IMR-90 (cell line): ENCODE results near the gene FAT2. TPM values are rescaled to one million over a fixed set of nuclear protein-coding genes. Genes with fewer than 3 reads are reported as not detected.

Experiments
- ATAC-seq: fragments of 200-7000 bp; cut with Tn5 transposase; 2 replicates; pipeline ENCODE4 v1.9.1; 2020; ENCODE audit warnings: low read depth, mild to moderate bottlenecking, moderate library complexity
- BruUV-seq: library from RNA; stranded (reverse); fragments of 400-500 nt; replicated peaks from 2 replicates; lab custom pipeline; 2021; lab: Mats Ljungman, UMichigan
- CTCF ChIA-PET: fragments of 300-600 bp; formaldehyde crosslinking; extraction: SDS; loops from one replicate; lab custom pipeline; 2021; ENCODE audit warnings: antibody characterized with exemption; lab: Yijun Ruan, JAX
- POLR2A ChIA-PET: fragments of 300-600 bp; sonication (Branson Sonifier 250); formaldehyde crosslinking; loops from one replicate; lab custom pipeline; 2022; ENCODE audit warnings: antibody characterized with exemption; ENCODE audit not compliant: unreplicated experiment; lab: Charles Lee
- DNase-seq: peaks from one replicate; pipeline ENCODE4 v3.0.0; 2013
- H2AFZ ChIP-seq: replicated peaks from 2 replicates; pipeline ENCODE3; 2013; ENCODE audit warnings: low read length, mild to moderate bottlenecking; ENCODE audit not compliant: poor library complexity
- H2AK5ac ChIP-seq: 2 replicates; pipeline ENCODE4 v1.6.1; 2013; ENCODE audit warnings: low read depth, low read length, inconsistent platforms
- H2AK9ac ChIP-seq: replicated peaks from 2 replicates; pipeline ENCODE3; 2013; ENCODE audit warnings: mild to moderate bottlenecking, low read depth, low read length, moderate library complexity; ENCODE audit not compliant: poor library complexity
- H2BK120ac ChIP-seq: 2 replicates; pipeline ENCODE4 v1.6.1; 2013; ENCODE audit warnings: low read depth, low read length, inconsistent platforms
- H2BK15ac ChIP-seq: 3 replicates; pipeline ENCODE4 v1.6.1; 2013; ENCODE audit warnings: low read depth, low read length, inconsistent platforms
- H2BK20ac ChIP-seq: 2 replicates; pipeline ENCODE4 v1.6.1; 2013; ENCODE audit warnings: low read depth, mild to moderate bottlenecking, inconsistent platforms, low read length, moderate library complexity
- H2BK5ac ChIP-seq: 2 replicates; pipeline ENCODE4 v1.6.1; 2013; ENCODE audit warnings: mild to moderate bottlenecking, low read depth, low read length, inconsistent platforms; ENCODE audit not compliant: poor library complexity, severe bottlenecking
- H3K14ac ChIP-seq: replicated peaks from 2 replicates; pipeline ENCODE4 v1.6.1; 2013; ENCODE audit warnings: low read depth, low read length, inconsistent platforms
- H3K18ac ChIP-seq: 2 replicates; pipeline ENCODE4 v1.6.1; 2013; ENCODE audit warnings: low read depth, low read length, control low read depth
- H3K23ac ChIP-seq: 2 replicates; pipeline ENCODE4 v1.6.1; 2013; ENCODE audit warnings: low read depth, low read length, inconsistent platforms
- H3K27ac ChIP-seq: 2 replicates; pipeline ENCODE4 v1.5.1; 2013; ENCODE audit warnings: mild to moderate bottlenecking, control low read depth, low read length; ENCODE audit not compliant: insufficient read depth
- H3K27me3 ChIP-seq: 2 replicates; pipeline ENCODE4 v1.6.1; 2013; ENCODE audit warnings: low read length; ENCODE audit not compliant: control insufficient read depth, insufficient read depth
- H3K36me3 ChIP-seq: 2 replicates; pipeline ENCODE4 v1.6.1; 2013; ENCODE audit warnings: low read length, mixed read lengths; ENCODE audit not compliant: control insufficient read depth, insufficient read depth
- H3K4ac ChIP-seq: 2 replicates; pipeline ENCODE4 v1.6.1; 2013; ENCODE audit warnings: low read depth, low read length, inconsistent platforms
- H3K4me1 ChIP-seq: 2 replicates; pipeline ENCODE4 v1.6.1; 2013; ENCODE audit warnings: low read length, mixed read lengths; ENCODE audit not compliant: control insufficient read depth, insufficient read depth
- H3K4me2 ChIP-seq: 2 replicates; pipeline ENCODE4 v1.6.1; 2013; ENCODE audit warnings: low read depth, mild to moderate bottlenecking, control low read depth, low read length, moderate library complexity
- H3K4me3 ChIP-seq: 2 replicates; pipeline ENCODE4 v1.5.1; 2013; ENCODE audit warnings: low read depth, mild to moderate bottlenecking, control low read depth, low read length, moderate library complexity; ENCODE audit not compliant: insufficient read depth
- H3K56ac ChIP-seq: 2 replicates; pipeline ENCODE4 v1.6.1; 2013; ENCODE audit warnings: low read length, inconsistent platforms; ENCODE audit not compliant: insufficient read depth; ENCODE audit errors: extremely low read depth
- H3K79me1 ChIP-seq, 2 experiments: 2 replicates each; pipeline ENCODE4 v1.6.1; 2013; ENCODE audit warnings: low read length in 2 of 2, inconsistent platforms in 1 of 2, low read depth in 1 of 2
- H3K9ac ChIP-seq: 2 replicates; pipeline ENCODE4 v1.6.1; 2013; ENCODE audit warnings: low read depth, low read length, control low read depth
- H3K9me1 ChIP-seq: 2 replicates; pipeline ENCODE4 v1.6.1; 2013; ENCODE audit warnings: low read length, inconsistent platforms; ENCODE audit not compliant: insufficient read depth
- H3K9me3 ChIP-seq: 2 replicates; pipeline ENCODE4 v1.6.1; 2013; ENCODE audit warnings: low read length; ENCODE audit not compliant: control insufficient read depth, insufficient read depth
- H4K20me1 ChIP-seq: 2 replicates; pipeline ENCODE4 v1.6.1; 2013; ENCODE audit warnings: low read length, inconsistent platforms; ENCODE audit not compliant: insufficient read depth
- H4K5ac ChIP-seq: 2 replicates; pipeline ENCODE4 v1.6.1; 2013; ENCODE audit warnings: mild to moderate bottlenecking, low read depth, low read length, control low read depth
- H4K8ac ChIP-seq, 2 experiments: 2 replicates each; pipeline ENCODE4 v1.6.1; 2013; ENCODE audit warnings: low read depth in 2 of 2, low read length in 2 of 2, control low read depth in 1 of 2, inconsistent platforms in 1 of 2
- H4K91ac ChIP-seq: 2 replicates; pipeline ENCODE4 v1.6.1; 2013; ENCODE audit warnings: low read depth, low read length, inconsistent platforms; ENCODE audit not compliant: insufficient read depth
- BHLHE40 ChIP-seq: fragments of 150-350 bp; IDR thresholded peaks from 2 replicates; pipeline ENCODE4 v1.6.1; 2016; ENCODE audit warnings: mild to moderate bottlenecking, low read depth, low read length
- CEBPB ChIP-seq: IDR thresholded peaks from 2 replicates; pipeline ENCODE4 v1.6.1; 2012; ENCODE audit warnings: low read depth, low read length, improper control_type of control experiment
- CHD1 ChIP-seq: IDR thresholded peaks from 2 replicates; pipeline ENCODE4 v1.6.1; 2012; ENCODE audit warnings: low read depth, low read length, improper control_type of control experiment
- FOS ChIP-seq: fragments of 150-350 bp; IDR thresholded peaks from 2 replicates; pipeline ENCODE4 v1.6.1; 2016; ENCODE audit warnings: low read depth, low read length
- MAFK ChIP-seq: IDR thresholded peaks from 2 replicates; pipeline ENCODE4 v1.6.1; 2012; ENCODE audit warnings: low read depth, low read length, improper control_type of control experiment
- MAZ ChIP-seq: IDR thresholded peaks from 2 replicates; pipeline ENCODE4 v1.6.1; 2012; ENCODE audit warnings: low read depth, mild to moderate bottlenecking, low read length, improper control_type of control experiment, moderate library complexity, borderline replicate concordance
- MXI1 ChIP-seq: IDR thresholded peaks from 2 replicates; pipeline ENCODE4 v1.6.1; 2012; ENCODE audit warnings: low read depth, mild to moderate bottlenecking, low read length, moderate library complexity, borderline replicate concordance
- NFE2L2 ChIP-seq: fragments of 150-350 bp; IDR thresholded peaks from 2 replicates; pipeline ENCODE4 v1.6.1; 2016; ENCODE audit warnings: low read depth, mild to moderate bottlenecking, low read length
- POLR2A ChIP-seq: IDR thresholded peaks from 2 replicates; pipeline ENCODE4 v1.6.1; 2012; ENCODE audit warnings: mild to moderate bottlenecking, low read depth, low read length
- RAD21 ChIP-seq: IDR thresholded peaks from 2 replicates; pipeline ENCODE4 v1.6.1; 2012; ENCODE audit warnings: low read length, improper control_type of control experiment
- RCOR1 ChIP-seq: IDR thresholded peaks from 2 replicates; pipeline ENCODE4 v1.6.1; 2012; ENCODE audit warnings: mild to moderate bottlenecking, low read length, improper control_type of control experiment; ENCODE audit not compliant: insufficient replicate concordance
- RFX5 ChIP-seq: IDR thresholded peaks from 2 replicates; pipeline ENCODE4 v1.8.0; 2012; ENCODE audit warnings: low read depth, mild to moderate bottlenecking, low read length, moderate library complexity
- SMC3 ChIP-seq: fragments of 150-350 bp; IDR thresholded peaks from 2 replicates; pipeline ENCODE4 v1.6.1; 2016; ENCODE audit warnings: low read depth, mild to moderate bottlenecking, antibody characterized with exemption, low read length, moderate library complexity
- USF2 ChIP-seq: fragments of 150-350 bp; IDR thresholded peaks from 2 replicates; pipeline ENCODE4 v1.6.1; 2017; ENCODE audit warnings: mild to moderate bottlenecking, antibody characterized with exemption, low read length, low read depth
- WGBS, 2 experiments: methylation state at CpG; one replicate each; pipeline versions ENCODE4 v1.1.5 to v1.1.7; 2013; ENCODE audit warnings: missing lambda C conversion rate in 2 of 2; ENCODE audit not compliant: insufficient read length in 1 of 2; ENCODE audit errors: extremely low coverage in 2 of 2; 5-methylcytosine and 5-hydroxymethylcytosine counted together
- dilution Hi-C: fragments of 300-500 bp; cut with HindIII; formaldehyde crosslinking; loops from one replicate; pipeline ENCODE4 v1.14.3; 2018; ENCODE audit warnings: low sequenced_read_pairs; ENCODE audit not compliant: unreplicated experiment
- in situ Hi-C: fragments of 300-500 bp; cut with MboI; formaldehyde crosslinking; loops from 3 replicates; pipeline ENCODE4 v1.14.3; 2019; ENCODE audit warnings: low sequenced_read_pairs, inconsistent platforms, mixed read lengths
- intact Hi-C: fragments of 100-400 bp; cut with micrococcal nuclease; formaldehyde crosslinking; loops from 2 replicates; pipeline ENCODE4 v1.10.0; 2022
- polyA plus RNA-seq, 3 experiments: library from polyadenylated mRNA; depleted of rRNA; stranded (reverse); fragments of >200 nt; gene quantifications; 2 replicates each; pipeline ENCODE4 v1.2.3, GENCODE V29; 2012; ENCODE audit warnings: low replicate concordance in 1 of 3
- total RNA-seq: library from RNA; depleted of rRNA; stranded (reverse); fragments of >200 nt; gene quantifications from 2 replicates; pipeline ENCODE4 v1.2.3, GENCODE V29; 2012
- TF ChIP-seq, protein P1 (sequence below): fragments of 150-350 bp; IDR thresholded peaks from 2 replicates; pipeline ENCODE4 v1.6.1; 2016; ENCODE audit warnings: low read depth, mild to moderate bottlenecking, low read length, moderate library complexity, borderline replicate concordance
- TF ChIP-seq, protein P2 (sequence below): conservative IDR thresholded peaks from 2 replicates; pipeline ENCODE4 v1.5.1; 2012; ENCODE audit warnings: mild to moderate bottlenecking, low read depth, low read length, improper control_type of control experiment

Gene FAT2
- total and polyA plus RNA-seq, 2 of the 4 experiments (the other 2 are of a cell fraction), result under 0.01 to 0.03 TPM

DNA sequence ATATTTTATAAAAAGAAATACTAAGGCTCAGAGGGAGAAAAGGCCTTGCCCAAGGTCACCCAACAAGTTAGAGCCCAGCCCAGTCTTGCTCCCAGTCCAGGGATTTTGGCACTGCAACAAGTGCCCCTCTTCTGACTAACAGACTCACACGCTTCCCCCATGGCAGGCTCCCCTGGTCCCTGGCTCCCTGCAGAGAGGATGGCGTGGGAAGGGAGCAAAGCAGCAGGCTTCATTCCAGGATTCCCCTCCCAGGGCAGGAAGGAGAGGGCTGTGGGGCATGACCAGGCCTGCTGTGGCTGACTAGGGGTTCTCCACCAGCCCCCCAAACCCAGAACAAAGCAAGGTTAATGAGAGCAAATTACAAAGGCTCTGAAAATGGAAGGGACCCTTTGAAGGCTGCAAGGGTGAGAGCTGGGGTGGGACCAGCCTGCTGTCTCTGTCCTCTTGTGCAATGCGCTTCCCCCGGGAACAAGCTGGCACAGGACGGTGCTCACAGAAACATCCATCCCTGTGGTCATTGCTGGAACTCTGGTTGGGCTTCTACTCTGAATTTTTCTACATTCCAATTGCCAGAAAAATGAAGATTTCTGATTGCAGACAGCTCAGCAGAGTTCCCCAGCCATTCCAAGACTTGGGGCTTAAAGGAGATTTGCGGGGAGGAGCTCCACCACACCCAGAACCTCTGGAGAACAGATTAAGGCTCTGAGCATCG, 37.1 kb upstream of the FAT2 start:
- H2AK9ac ChIP-seq, result no peak overlapping the region
- peaks cover 8% of the 10 kb centered on the region for H3K27me3 ChIP-seq
- H3K4me2 ChIP-seq, result no peak overlapping the region
- no peak overlapping the region for H3K18ac ChIP-seq
- ChIA-PET CTCF (no interaction called here), POLR2A (interaction anchor here (0.7 kb wide), 1 partner anchor 135 kb away, joined by 5 read pairs; no protein-coding TSS in a partner anchor)
- H4K5ac ChIP-seq, result no peak overlapping the region
- TF ChIP-seq BHLHE40 (no peak), MXI1 (no peak), SMC3 (no peak), CEBPB (no peak), MAZ (no peak), RAD21 (no peak), FOS (no peak), MAFK (no peak), NFE2L2 (no peak), POLR2A (no peak), CHD1 (no peak), USF2 (no peak), RCOR1 (no peak), RFX5 (no peak)
- TF ChIP-seq, protein P1, sequence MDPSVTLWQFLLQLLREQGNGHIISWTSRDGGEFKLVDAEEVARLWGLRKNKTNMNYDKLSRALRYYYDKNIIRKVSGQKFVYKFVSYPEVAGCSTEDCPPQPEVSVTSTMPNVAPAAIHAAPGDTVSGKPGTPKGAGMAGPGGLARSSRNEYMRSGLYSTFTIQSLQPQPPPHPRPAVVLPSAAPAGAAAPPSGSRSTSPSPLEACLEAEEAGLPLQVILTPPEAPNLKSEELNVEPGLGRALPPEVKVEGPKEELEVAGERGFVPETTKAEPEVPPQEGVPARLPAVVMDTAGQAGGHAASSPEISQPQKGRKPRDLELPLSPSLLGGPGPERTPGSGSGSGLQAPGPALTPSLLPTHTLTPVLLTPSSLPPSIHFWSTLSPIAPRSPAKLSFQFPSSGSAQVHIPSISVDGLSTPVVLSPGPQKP, result no peak
- TF ChIP-seq, protein P2, sequence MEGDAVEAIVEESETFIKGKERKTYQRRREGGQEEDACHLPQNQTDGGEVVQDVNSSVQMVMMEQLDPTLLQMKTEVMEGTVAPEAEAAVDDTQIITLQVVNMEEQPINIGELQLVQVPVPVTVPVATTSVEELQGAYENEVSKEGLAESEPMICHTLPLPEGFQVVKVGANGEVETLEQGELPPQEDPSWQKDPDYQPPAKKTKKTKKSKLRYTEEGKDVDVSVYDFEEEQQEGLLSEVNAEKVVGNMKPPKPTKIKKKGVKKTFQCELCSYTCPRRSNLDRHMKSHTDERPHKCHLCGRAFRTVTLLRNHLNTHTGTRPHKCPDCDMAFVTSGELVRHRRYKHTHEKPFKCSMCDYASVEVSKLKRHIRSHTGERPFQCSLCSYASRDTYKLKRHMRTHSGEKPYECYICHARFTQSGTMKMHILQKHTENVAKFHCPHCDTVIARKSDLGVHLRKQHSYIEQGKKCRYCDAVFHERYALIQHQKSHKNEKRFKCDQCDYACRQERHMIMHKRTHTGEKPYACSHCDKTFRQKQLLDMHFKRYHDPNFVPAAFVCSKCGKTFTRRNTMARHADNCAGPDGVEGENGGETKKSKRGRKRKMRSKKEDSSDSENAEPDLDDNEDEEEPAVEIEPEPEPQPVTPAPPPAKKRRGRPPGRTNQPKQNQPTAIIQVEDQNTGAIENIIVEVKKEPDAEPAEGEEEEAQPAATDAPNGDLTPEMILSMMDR, result no peak
- no peaks in the 10 kb centered on the region for H3K79me1 ChIP-seq
- H3K9ac ChIP-seq, result no peak overlapping the region
- no peak for DNase-seq
- BruUV-seq, result no TSS peak
- peak; percentile 18; the same call in 1 of the 2 replicates for ATAC-seq
- H3K14ac ChIP-seq, result no peak overlapping the region
- H3K9me1 ChIP-seq, result no peaks in the 10 kb centered on the region
- no peak overlapping the region for H2BK5ac ChIP-seq
- H3K56ac ChIP-seq, result no peak overlapping the region
- no peak overlapping the region for H2BK15ac ChIP-seq
- H2AK5ac ChIP-seq, result no peak overlapping the region
- no peak overlapping the region for H4K8ac ChIP-seq
- H4K20me1 ChIP-seq, result no peaks in the 10 kb centered on the region
- H2AFZ ChIP-seq, result peak overlapping the region; percentile 14
- no peak overlapping the region for H3K23ac ChIP-seq
- no peak overlapping the region for H3K4ac ChIP-seq
- intact Hi-C loops, result no loop called here
- no peak overlapping the region for H2BK20ac ChIP-seq
- H3K4me1 ChIP-seq, result no peaks in the 10 kb centered on the region
- H3K9me3 ChIP-seq, result no peaks in the 10 kb centered on the region
- in situ Hi-C loops, result loop anchor here (10.0 kb wide), 1 partner anchor 193 kb away; no protein-coding TSS in a partner anchor
- dilution Hi-C loops, result no loop called here
- H4K91ac ChIP-seq, result no peak overlapping the region
- no peak overlapping the region for H3K4me3 ChIP-seq
- no peak overlapping the region for H3K27ac ChIP-seq
- no peaks in the 10 kb centered on the region for H3K36me3 ChIP-seq
- H2BK120ac ChIP-seq, result no peak overlapping the region
- no CpG with 5 or more reads among the region's 7 CpGs for WGBS, 2 experiments
